Measurements from ENCODE around the gene PGAP6.
"Not testable (repeated sequence)": the region's sequence is repeated elsewhere in the genome, so short reads cannot be mapped to it uniquely, and the experiment has no call there.

PGAP6 gene

GRCh38 chr16:354291-354881, 27.4 kb downstream of the PGAP6 start:
- no peak for DNase-seq (ENCODE audit: low spot score)
- TF ChIP-seq, protein P1, sequence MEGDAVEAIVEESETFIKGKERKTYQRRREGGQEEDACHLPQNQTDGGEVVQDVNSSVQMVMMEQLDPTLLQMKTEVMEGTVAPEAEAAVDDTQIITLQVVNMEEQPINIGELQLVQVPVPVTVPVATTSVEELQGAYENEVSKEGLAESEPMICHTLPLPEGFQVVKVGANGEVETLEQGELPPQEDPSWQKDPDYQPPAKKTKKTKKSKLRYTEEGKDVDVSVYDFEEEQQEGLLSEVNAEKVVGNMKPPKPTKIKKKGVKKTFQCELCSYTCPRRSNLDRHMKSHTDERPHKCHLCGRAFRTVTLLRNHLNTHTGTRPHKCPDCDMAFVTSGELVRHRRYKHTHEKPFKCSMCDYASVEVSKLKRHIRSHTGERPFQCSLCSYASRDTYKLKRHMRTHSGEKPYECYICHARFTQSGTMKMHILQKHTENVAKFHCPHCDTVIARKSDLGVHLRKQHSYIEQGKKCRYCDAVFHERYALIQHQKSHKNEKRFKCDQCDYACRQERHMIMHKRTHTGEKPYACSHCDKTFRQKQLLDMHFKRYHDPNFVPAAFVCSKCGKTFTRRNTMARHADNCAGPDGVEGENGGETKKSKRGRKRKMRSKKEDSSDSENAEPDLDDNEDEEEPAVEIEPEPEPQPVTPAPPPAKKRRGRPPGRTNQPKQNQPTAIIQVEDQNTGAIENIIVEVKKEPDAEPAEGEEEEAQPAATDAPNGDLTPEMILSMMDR (IDR thresholded peaks at IDR 0.05; ENCODE audit: extremely low read depth, missing control alignments) = no peak

DNA sequence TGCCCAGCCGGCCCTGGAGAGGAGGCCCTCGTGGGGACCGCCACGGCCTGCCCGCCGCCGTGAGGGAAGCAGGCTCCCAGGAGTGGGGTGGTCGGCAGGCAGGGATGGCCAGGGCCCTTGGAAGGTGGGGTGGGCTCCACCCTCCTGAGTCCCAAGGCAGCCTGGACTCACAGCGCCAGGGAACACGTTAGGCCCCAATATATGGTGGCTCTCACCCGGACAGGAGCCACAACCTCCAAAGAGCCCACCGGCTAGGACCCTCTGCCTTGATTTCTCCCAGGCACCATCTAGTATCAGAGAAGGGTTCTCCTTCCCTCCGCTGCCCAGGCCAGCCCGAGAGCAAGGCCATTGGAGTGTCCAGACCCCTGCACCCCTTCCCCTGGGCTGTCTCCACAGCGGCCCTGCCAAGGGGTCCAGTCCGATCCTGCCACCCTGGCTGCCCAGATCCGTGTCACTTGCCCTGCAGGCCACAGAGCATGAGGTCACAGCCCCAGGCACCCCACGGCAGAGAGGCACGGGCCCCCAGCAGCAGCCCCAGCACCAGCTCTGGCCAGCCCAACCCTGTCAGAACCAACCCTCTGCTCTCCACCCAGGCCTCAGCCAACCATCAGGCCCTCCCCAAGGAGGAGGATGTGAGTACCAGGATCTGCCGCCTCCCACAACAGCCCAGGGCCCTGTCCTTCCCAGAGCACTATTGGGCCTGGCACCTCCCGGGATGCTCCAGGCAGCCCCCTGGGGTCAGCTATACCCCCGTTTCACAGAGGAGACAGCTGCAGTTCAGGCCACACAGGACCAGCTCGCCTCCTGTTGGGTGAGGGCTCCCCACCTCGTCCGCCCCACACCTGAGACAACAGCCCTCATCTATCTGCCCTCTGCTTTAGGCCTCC, 28.1 kb downstream of the PGAP6 start:
- TF ChIP-seq, protein P1 (IDR thresholded peaks at IDR 0.05; ENCODE audit: extremely low read depth, missing control alignments) = no peak
- DNase-seq (ENCODE audit: low spot score) = no peak

GRCh38 chr16:352547-353403, 29.0 kb downstream of the PGAP6 start, which contains the start of gene AXIN1:
TSS of gene AXIN1 (minus strand) at chr16:352723. CDS start at chr16:347025, 5,698 bp downstream.
- TF ChIP-seq, protein P1 (IDR thresholded peaks at IDR 0.05; ENCODE audit: extremely low read depth, missing control alignments) = peak; percentile 28
- peak; percentile 99 for DNase-seq (ENCODE audit: low spot score)

GRCh38 chr16:351804-352520, 29.8 kb downstream of the PGAP6 start:
- TF ChIP-seq, protein P1 (IDR thresholded peaks at IDR 0.05; ENCODE audit: extremely low read depth, missing control alignments) = no peak
- no peak for DNase-seq (ENCODE audit: low spot score)

DNA sequence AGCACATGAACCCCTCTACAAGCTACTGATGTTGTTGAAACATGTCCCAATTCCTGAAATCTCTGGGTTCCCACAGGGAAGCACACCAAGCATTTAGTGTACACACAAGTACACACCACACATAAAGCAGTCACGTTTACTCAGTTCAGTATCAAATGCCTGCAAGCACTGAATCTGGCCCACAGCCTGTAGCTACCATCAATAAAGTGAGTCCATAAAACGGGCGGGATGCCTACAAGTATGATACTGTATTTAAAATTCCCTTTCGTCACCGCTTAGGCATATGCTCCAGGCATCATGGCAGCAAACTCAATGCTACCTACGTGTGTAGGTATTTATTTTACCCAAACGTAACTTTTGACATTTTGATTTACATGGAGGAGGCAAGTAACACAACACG, 31.6 kb downstream of the PGAP6 start:
- TF ChIP-seq, protein P1 (IDR thresholded peaks at IDR 0.05; ENCODE audit: extremely low read depth, missing control alignments) = no peak
- no peak for DNase-seq (ENCODE audit: low spot score)

DNA sequence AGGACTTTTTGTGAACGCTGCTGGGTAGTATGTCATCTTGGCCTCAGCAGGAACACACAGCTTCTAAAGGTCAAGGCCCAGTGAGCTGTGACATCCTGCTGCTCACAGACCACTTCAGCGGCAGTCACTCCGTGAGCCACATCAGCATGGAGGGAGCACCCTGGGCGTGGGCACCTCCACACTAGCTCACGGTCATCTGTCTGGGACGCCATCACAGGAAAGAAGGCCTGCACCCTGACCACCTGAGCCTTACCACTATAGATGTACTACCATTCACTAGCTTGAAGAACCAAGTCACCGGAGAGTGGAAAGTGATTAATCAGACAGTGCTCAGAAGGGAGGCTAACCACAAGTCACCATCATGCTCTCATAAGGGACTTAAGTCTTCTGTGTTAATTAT, 32.6 kb downstream of the PGAP6 start:
- TF ChIP-seq, protein P1 (IDR thresholded peaks at IDR 0.05; ENCODE audit: extremely low read depth, missing control alignments) = no peak
- peak; percentile 78 for DNase-seq (ENCODE audit: low spot score)

- not testable (repeated sequence) for DNase-seq (ENCODE audit: low spot score)
Observed at GRCh38 chr16:348495-348894, 33.3 kb downstream of the PGAP6 start.

Measured in GM20000 (cell line).